Neural crest cell (in vitro differentiated cells): ENCODE data around the gene BAD. TPM values are rescaled to one million over a fixed set of nuclear protein-coding genes. Genes with fewer than 3 reads are reported as not detected.
A peak's percentile ranks its signal among the peaks of the same experiment; 100 is the strongest.

ENCODE experiments used
- DNase-seq: peaks from one replicate; pipeline ENCODE4 v3.0.0; 2021; ENCODE audit warnings: low read depth, mixed read lengths, low spot score
- H3K27ac Mint-ChIP-seq: one replicate; pipeline ENCODE4 v1.8.0; 2021; ENCODE audit warnings: mild to moderate bottlenecking, mixed read lengths; ENCODE audit not compliant: unreplicated experiment
- H3K27me3 Mint-ChIP-seq: 2 replicates; pipeline ENCODE4 v1.8.0; 2021; ENCODE audit warnings: low read depth, mild to moderate bottlenecking, mixed read lengths
- H3K36me3 Mint-ChIP-seq: 2 replicates; pipeline ENCODE4 v1.8.0; 2021; ENCODE audit warnings: low read depth, mild to moderate bottlenecking, mixed read lengths
- H3K4me1 Mint-ChIP-seq: 2 replicates; pipeline ENCODE4 v1.8.0; 2021; ENCODE audit warnings: mixed read lengths
- H3K4me3 Mint-ChIP-seq: one replicate; pipeline ENCODE4 v1.8.0; 2021; ENCODE audit warnings: mild to moderate bottlenecking, mixed read lengths
- H3K9me3 Mint-ChIP-seq: 2 replicates; pipeline ENCODE4 v1.8.0; 2021; ENCODE audit warnings: mixed read lengths
- total RNA-seq: library from RNA; stranded (reverse); gene quantifications from 2 replicates; pipeline ENCODE4 v1.2.1, GENCODE V29; 2021
- TF ChIP-seq, protein P1 (sequence below): fragments of 200-600 bp; sonication (generic); conservative IDR thresholded peaks from 2 replicates; pipeline ENCODE4 v1.5.0; 2021; ENCODE audit warnings: antibody characterized with exemption, mild to moderate bottlenecking

The BAD gene
- total RNA-seq, 1 donor from 2014 or later, result 47.1 TPM

DNA sequence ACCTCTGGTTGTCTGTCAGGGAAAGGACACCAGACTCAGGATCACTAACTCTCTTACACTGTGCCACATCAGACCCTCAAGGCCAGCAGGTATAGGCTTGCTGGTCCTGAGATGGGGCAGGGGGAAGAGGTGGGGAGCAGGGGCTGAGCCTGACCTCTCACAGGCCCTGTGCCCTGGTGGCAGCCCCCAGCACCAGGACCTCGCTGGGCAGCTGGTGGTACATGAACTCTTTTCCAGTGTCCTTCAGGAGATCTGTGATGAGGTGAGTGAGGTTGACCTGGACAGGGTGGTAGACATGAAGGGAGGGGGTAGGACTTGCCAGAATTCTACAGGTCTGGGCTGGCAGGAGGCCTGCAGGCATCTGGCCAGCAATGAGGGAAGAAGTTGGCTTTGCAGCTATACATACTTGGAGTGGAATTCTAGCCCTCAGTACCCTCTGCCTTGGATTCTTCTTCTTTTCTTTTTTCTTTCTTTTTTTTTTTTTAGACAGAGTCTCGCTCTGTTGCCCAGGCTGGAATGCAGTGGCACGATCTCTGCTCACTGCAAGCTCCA lies 57.0 kb downstream of the BAD start:
- Mint-ChIP-seq H3K36me3 (no peaks in the 10 kb centered on the region), H3K27me3 (no peaks in the 10 kb centered on the region), H3K27ac (no peak overlapping the region), H3K9me3 (no peaks in the 10 kb centered on the region), H3K4me1 (peaks cover 37% of the 10 kb centered on the region), H3K4me3 (peak overlapping the region; percentile 91)
- no peak for DNase-seq
- TF ChIP-seq, protein P1, sequence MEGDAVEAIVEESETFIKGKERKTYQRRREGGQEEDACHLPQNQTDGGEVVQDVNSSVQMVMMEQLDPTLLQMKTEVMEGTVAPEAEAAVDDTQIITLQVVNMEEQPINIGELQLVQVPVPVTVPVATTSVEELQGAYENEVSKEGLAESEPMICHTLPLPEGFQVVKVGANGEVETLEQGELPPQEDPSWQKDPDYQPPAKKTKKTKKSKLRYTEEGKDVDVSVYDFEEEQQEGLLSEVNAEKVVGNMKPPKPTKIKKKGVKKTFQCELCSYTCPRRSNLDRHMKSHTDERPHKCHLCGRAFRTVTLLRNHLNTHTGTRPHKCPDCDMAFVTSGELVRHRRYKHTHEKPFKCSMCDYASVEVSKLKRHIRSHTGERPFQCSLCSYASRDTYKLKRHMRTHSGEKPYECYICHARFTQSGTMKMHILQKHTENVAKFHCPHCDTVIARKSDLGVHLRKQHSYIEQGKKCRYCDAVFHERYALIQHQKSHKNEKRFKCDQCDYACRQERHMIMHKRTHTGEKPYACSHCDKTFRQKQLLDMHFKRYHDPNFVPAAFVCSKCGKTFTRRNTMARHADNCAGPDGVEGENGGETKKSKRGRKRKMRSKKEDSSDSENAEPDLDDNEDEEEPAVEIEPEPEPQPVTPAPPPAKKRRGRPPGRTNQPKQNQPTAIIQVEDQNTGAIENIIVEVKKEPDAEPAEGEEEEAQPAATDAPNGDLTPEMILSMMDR, result no peak

DNA sequence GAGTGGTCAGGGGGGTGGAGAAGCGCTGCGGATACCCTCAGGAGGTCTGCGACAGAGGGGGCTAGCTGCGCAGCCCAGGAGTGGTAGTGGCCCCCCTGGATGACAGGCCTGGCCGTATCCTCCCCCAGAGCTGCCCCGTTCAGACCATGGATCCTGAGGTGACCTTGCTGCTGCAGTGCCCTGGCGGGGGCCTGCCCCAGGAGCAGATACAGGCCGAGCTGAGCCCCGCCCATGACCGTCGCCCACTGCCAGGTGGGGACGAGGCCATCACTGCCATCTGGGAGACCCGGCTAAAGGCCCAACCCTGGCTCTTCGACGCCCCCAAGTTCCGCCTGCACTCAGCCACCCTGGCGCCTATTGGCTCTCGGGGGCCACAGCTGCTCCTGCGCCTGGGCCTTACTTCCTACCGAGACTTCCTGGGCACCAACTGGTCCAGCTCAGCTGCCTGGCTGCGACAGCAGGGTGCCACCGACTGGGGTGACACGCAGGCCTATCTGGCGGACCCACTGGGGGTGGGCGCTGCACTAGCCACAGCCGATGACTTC lies 57.9 kb downstream of the BAD start:
- H3K9me3 Mint-ChIP-seq, result no peaks in the 10 kb centered on the region
- peaks cover 33% of the 10 kb centered on the region for H3K4me1 Mint-ChIP-seq
- H3K4me3 Mint-ChIP-seq, result peak overlapping the region; percentile 91
- no peaks in the 10 kb centered on the region for H3K36me3 Mint-ChIP-seq
- H3K27ac Mint-ChIP-seq, result no peak overlapping the region
- TF ChIP-seq, protein P1, result no peak
- H3K27me3 Mint-ChIP-seq, result no peaks in the 10 kb centered on the region
- DNase-seq, result no peak

DNA sequence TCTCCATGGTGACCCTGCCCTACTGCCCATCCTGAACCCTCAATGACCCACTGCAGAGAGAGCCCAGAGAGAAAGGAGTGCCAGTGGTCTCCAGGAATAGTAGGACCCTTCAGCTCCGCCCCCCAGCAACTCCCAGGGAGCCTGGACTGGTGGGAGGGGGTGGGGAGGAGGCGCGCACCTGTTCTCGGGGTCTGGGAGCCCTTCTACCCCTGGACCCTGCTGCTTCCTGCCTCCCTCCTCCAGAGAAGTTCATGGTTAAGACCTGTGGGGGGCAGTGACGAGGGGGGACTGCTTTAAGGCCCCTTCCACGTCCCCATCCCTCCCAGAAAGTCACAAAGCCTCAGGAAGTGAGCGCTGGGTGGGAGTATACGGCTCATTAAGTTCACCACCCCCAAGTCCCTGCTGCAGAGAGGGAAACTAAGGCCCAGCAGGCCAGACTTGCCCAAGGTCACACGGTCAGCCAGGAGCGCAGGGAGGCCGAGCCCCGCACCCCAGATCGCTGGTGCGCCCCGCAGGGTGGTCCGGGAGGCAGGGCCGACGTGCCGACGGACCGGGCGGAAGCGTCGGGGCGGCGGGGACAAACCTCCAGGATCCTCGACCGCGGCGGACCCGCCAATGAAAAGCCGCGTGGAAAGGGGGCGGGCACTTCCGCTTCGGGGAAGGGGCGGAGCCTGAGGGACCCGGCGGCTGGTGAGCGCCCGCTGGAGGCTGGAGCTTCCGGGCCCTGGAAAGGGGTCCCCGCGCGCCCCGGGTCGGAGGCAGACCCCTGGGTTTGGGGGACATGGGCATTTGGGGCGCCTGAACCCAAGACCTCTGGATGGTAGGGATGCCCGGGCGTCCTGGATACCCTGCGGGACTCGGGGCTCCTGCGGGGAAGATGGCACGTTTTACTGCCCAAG lies 58.6 kb downstream of the BAD start, which contains the start of the genes NUDT22 and TRPT1:
Gene NUDT22, plus strand, starts transcription at position 667 of the 899 bp plus-strand sequence. CDS start 379 bp downstream, outside the sequence.
Gene TRPT1, minus strand, starts transcription at position 579 of the 899 bp plus-strand sequence. Its CDS starts 326 bp downstream, at position 253.
- peaks cover 30% of the 10 kb centered on the region for H3K4me1 Mint-ChIP-seq
- peak within 1 kb of the TSS; percentile 50 for H3K27ac Mint-ChIP-seq
- no peaks in the 10 kb centered on the region for H3K36me3 Mint-ChIP-seq
- H3K27me3 Mint-ChIP-seq, result no peaks in the 10 kb centered on the region
- TF ChIP-seq, protein P1, result peak; percentile 47
- peak; percentile 91 for DNase-seq
- H3K9me3 Mint-ChIP-seq, result no peaks in the 10 kb centered on the region
- H3K4me3 Mint-ChIP-seq, result peak within 1 kb of the TSS; percentile 91

DNA sequence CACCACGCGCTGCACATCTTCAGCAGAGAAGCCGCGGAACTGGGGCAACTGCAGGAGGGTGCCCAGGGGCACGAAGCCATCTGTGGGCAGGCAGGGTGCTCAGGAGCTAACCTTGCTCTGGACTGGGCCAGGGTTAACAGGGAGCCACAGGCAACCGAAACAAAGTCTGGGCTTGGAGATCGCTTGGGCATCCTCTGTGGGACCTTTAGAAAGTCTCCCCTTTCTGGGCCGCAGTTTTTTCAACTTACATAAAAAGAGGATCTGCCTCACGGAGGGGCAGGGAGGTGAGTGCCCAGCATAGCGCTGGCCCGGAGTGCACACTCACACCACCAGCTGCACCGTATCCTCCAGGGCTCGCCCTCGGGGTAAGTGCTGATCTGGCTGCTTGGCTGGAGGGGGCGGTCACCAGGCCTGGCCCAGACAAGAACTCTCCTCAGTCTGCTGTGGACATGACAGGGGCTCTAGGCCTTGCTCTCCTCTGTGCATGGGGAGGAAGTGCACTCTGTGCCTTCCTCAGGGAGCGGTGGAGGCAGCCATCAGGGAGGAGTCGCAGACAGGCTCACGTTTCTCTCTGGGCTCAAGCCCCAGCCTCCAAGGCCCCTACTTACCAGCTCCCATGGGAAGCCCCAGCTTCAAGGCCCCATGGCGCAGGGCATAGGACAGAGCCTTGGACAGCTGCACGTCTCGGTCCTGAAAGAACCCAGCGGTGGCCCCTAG lies 59.4 kb downstream of the BAD start:
- Mint-ChIP-seq H3K27ac (no peak overlapping the region), H3K36me3 (no peaks in the 10 kb centered on the region), H3K27me3 (no peaks in the 10 kb centered on the region), H3K4me1 (peaks cover 25% of the 10 kb centered on the region), H3K4me3 (peak overlapping the region; percentile 91), H3K9me3 (no peaks in the 10 kb centered on the region)
- no peak for DNase-seq
- TF ChIP-seq, protein P1, result no peak
